Stimulated activated CD4-positive, alpha-beta T cell treated with anti-CD3 and anti-CD28 coated beads, TNF-alpha, amount 100 ng/mL, for 48 hours (primary cell): Measurements from ENCODE around the gene C1orf141.
"Not testable (repeated sequence)": the region's sequence is repeated elsewhere in the genome, so short reads cannot be mapped to it uniquely, and the experiment has no call there.

Source experiments
- DNase-seq, 3 donors: peaks; one replicate each; pipeline ENCODE4 v3.0.0-alpha.2; 2020; ENCODE audit warnings: low read depth in 3 of 3

C1orf141 gene

DNA sequence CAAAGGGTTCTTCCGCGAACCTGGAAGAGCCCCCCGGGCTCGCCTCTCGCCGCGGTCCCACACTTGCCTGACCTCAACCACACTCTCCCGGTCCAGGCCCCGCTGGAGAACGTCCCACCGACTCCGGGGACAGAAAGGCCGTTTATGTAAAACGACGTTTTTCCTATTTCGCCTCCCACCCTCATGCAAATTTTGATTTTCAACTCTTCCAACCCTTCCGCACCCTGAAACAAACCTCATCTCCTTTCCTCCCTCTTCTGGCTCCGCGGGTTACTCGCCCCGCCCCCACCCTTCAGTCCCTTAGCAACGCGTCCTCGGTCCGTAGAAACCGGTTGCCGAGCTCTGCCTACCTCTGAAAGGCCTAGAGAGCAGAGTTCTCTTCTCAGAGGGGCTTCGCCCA, at the start of gene C1orf141:
C1orf141 (minus strand) TSS at position 276 of the 400 bp plus-strand sequence. CDS start 7,730 bp downstream, outside the sequence.
- no peak for DNase-seq

DNA sequence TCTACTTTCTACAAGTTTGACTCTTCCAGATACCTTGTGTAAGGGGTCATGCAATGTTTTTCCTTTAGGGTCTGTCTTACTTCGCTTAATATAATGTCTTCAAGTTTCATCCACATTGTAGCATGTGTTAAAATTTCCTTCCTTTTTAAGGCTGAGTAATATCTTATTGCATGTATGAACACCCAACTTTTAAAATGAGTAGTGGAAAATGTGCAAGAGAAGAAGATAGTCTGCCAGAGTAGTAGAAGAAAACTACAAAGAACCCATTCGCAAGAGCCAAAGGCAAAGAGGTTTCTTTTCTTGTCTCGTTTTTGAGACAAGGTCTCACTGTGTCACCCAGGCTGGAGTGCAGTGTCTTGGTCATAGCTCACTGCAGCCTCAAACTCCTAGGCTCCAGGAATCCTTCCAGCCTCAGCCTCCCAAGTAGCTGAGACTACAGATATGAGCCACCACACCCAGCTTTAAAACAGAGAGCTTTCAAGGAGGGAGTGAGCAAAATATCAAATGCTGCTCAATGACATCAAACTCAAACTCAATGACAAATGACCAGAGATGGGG, 40.8 kb upstream of the C1orf141 start:
- DNase-seq, result no peak

DNA sequence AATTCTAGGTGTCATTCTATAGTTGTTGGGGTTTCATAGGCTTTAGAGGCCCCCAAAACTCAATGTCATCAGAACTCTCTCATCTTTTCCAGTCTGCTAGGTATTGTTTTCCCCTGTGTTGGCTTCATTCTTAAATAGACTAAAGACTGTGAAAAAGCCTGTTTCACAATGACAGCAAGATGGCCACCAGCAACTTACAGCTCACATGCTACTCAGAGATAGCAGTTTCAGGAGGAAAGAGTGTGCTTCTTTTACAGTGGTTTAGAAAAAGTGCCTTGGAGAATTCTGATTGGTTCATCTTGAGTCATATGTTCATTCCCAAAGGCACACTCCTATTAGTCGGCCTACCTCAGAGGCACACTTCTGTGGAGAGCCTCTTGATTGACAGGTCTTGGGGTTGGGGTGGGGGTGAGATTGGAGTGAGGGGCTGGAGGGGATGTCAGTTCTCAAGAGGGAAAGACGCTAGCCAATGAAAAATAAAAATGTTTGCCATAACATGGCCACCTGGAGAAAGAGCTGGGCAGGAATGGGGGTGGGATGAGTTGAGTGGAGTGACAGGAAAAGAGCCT, 40.0 kb upstream of the C1orf141 start:
- DNase-seq, result no peak

DNA sequence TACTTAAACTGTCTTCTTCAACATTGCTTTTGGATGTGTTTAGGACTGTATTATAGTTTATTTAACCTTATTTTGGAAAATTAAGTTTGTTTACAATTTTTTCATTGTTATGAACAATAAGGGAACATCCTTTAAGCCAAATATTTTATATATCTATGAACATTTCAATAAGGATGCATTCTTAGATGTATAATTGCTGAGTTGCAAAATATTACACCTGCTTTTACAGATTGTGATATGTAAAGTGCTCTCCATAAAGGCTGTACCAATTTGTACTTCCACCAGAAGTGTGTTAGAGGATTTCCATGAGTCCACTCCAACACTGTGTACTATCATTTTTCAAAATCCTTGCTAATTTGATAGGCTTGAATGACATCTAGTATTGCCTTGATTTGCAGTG, 39.2 kb upstream of the C1orf141 start:
- DNase-seq, result no peak

DNA sequence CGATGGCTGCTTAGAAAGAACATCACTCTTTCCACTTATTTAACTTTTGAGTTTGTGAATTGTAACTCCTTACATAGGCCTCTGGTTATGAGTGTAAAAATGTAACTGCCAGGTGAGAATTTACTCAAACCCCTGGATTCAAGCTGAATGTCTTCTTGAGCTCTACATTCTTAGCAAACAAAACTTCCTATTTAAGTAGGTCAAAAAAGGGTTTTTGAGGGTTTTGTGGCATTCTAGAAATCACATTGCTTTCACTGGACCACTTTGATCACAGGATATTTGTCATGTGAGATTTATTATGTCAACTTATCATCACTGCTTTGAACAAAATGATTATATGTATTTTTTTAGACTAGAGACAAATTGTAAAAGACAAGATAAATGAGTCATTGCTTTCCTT, 37.2 kb upstream of the C1orf141 start:
- no peak for DNase-seq

DNA sequence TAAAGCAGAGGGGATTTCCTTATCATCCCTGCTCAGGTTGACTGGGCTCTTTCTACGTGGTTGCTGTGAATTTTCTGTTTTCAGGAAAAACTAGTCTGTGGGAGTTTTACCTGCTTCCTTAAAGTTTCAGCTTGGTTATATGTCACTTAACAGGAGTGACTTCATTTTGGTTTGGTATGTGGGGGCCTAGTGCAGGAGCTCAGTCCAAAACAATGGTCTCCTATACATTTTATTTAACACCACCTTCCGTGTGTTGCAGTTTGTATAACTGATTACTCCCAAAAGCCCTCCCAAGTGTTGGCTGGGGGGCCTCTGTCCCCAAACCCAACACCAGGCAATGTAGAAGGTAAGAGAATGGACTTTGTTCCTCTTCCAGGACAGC, 36.8 kb upstream of the C1orf141 start:
- DNase-seq, result no peak

DNA sequence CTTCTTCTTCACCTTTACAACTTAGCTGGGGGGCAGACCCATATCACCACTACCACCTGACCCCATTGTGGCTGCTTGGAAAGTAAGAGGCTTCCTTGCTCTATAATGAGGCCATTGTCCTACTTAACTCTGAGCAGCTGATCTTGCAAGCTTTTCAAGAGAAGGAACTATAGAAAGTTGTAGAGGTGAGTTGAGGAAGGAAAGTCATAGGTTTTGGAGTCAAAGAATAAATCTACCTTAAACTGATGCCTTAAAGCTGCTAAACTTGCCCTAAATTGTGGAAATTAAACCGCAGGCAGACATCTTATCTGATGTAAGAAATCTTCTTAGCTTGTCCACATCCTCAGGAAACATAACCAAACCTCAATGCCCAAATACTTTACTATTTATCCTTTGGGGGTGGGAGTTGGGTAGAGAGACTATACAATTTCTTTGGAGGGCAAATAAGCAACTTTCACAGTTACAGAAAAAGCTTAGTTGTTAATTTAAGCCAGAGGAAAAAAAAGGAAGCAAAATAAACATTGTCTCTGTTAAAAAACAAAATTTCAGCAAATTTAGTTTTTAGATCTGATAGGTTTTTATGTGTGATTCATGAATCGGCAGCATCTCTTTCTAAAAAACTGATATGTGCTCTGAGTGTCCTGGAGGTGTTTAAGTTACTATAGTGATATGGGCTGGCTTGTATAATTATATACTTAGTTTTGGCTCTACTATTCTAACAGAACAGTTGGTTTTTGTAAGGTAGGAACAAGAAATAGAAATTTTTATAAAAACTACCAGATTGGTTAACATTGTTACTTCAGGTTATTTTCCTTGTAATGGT, 36.2 kb upstream of the C1orf141 start:
- DNase-seq, result no peak

DNA sequence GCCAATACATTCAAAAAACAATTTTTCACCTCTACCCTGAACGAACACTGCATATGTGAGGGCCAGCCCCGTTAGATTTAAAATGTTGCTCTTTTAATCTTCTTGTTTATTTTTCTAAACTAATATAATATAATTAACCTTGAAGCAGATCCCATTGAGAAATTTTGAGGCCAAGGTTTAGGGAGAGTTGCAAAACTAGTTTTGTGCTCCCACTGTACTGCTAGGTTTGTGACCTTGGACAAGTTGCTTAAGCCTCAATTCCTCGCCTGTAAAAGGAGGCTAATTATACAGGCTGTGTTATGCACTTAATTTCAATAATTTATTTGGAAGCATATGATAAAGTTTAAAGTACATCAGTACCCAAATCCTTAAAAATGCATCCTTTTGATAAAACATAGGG, 35.2 kb upstream of the C1orf141 start:
- DNase-seq, result no peak

DNA sequence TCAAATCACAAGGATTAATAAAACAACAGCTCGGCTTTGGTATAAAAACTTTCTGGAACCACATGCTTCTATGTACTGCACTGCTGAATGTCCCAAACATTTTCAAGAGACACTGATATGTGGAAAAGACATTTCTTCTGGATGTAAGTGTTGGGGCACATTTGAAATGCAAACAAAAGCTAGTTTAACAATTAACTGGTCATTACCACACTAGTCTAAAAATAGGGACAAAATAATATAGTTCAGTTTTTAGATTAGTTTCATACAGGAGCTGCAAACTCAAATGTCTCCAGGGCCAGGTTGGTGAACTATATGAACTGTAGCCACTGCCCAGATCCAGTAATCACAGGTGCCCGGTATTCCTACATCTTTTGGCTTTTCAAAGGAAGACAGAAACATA, 34.7 kb upstream of the C1orf141 start:
- no peak for DNase-seq

DNA sequence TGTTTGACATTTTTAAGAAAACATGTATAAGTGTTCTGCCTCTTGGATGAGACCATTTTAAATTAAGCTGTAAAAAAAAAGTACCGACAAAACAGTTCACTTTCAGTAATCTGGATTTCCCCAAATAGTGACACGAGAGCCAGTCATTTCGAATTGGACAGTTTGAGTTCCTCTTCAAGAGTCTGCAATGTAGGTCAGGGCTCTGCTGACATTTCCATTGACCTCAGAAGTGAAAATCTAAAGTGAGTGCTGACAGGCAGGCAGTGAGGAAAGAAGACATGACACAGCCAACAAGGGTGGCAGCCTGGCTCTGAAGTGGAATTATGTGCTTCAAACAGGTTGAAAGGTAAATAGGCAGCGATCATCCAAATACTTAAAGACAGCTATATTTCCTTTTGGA, 31.4 kb upstream of the C1orf141 start, which contains the start of gene IL23R:
IL23R (plus strand) TSS at position 259 of the 400 bp plus-strand sequence. CDS start 1,667 bp downstream, outside the sequence.
- no peak for DNase-seq

DNA sequence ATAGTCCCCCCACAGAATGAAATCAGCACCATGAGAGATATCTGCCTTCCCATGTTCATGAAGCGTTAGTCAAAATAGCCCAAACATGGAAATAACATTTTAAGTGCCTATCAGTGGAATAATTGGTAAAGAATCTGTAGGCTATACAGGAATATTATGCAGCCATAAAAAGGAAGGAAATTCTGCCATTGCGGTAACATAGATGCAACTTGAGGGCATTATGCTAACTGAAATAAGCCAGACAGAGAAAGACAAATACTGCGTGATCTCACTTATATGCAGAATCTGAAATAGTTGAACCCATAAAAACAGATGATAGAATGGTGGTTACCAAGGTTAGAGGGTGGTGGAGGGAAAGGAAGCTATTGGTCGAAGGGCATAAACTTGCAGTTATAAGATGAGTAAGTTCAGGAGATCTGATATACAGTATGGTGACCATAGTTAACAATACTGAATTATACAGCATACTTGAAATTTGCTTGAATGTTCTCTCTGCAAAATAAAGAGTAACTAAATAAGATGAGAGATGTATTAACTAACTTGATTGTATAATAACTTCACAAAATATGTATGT, 30.8 kb upstream of the C1orf141 start:
- DNase-seq, result no peak

DNA sequence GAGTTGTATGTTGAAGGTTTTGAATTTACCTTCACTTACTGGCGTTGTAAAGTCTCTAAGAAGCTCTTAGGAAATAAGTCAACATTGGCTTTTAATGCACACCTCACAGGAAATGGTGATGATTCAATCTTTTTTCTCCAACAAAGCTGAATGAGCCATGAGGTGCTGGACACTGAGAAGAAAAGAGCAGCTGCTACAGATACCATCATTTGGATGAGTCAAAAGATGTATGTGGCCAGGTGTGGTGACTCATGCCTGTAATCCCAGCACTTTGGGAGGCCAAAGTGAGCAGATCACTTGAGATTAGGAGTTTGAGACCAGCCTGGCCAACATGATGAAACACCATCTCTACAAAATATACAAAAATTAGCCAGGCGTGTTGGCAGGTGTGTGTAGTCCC, 28.2 kb upstream of the C1orf141 start:
- DNase-seq, result peak in 1 of 3 donors; percentile 54

DNA sequence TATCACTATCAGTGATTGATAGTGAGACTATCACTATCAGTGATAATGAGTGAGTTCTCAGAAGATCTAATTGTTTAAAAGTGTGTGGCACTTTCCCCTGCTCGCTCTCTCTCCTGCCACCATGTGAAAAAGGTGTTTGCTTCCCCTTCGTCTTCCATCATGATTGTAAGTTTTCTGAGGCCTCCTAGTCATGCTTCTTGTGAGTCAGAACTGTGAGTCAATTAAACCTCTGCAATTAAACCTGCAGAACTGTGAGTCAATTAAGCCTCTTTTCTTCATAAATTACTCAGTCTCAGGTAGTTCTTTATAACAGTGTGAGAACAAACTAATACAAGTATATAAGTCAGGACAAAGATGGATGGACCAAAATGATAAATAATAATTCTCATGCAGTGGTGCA, 24.5 kb upstream of the C1orf141 start:
- DNase-seq, result no peak

DNA sequence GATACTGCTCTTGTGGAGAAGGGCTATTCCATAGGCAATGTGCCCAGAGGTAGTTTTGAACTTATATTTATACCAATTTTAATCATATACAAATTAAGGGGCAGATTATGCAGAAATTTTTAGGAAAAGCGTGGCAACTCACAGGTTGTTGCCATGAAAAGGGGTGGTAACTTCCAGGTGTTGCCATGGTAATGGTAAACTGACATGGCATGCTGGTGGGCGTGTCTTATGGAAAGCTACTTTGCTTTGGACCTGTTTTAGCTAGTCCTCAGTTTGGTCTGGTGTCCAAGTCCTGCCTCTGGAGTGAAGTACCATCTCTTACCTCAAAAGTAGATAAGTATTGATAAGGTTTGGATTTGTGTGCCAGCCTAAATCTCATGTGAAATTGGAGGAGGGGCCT, 23.6 kb upstream of the C1orf141 start:
- DNase-seq, result no peak

DNA sequence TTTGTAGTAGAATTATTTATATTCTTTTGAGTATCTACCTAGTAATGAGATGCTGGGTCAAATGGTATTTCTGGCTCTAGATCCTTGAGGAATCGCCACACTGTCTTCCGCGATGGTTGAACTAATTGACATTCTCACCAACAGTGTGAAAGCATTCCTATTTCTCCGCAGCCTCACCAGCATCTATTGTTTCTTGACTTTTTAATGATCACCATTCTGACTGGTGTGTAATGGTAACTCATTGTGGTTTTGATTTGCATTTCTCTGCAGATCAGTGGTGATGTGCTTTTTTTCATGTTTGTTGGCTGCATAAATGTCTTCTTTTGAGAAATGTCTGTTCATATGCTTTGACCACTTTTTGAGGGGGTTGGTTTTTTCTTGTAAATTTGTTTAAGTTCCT, 16.2 kb upstream of the C1orf141 start:
- DNase-seq, result no peak

DNA sequence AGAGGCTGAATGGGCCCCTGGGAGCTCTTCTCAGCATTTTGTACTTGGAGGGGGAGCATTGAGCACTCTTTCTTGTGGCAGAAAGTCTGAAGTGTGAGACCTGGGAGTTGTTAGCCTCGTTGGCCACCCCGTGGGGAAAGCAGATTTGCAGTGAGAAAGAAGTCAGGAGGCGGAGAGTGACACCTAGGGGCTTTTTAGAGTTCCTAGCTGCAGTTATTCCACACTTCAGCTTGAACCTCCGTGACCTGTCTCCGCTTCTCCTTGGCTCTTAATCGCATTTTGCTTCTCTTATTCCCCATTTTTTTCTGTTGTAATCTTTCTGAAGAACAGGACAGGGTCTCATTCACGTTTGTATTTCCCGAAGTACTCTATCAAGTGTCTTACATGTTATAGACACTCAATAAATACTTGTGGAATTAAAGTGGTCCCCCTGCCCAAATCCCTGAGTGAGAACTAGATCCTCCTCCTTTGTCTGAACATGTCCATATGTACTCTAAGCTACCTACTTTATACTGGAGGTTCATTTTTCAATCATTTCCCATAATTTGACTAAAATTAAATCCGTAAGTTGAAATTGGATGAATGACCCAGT, 14.5 kb upstream of the C1orf141 start:
- DNase-seq, result peak in 2 of 3 donors; percentile 43

DNA sequence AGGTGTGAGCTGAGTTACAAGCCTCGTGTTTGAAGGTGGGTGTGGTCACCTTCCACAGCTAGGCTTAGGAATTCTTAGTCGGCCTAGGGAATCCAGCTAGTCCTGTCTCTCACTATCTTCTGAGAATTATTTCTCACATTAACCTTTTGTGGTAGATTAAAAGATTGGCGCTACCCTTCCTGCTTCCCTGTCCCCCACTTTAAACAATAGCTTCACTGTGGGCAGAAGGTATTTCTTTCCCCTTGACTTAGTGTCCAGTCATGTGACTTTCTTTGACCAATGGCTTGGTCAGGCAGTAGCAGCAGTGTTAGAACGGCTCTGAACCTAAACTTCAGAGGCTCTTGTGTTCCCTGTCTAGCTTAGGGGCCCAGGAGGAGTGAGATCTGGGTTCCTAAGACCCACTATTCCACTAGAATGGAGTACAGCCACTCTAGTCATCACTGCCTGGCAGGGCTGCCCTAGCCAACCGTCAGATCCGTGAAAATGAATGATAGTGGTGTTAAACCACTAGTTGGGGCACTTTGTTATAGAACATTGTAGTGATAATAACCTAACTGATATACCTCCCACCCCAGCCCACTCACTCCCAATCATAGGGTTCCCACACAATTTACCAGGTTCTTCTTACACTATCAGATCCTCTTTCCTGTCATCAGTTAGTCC, 13.9 kb upstream of the C1orf141 start:
- no peak for DNase-seq

DNA sequence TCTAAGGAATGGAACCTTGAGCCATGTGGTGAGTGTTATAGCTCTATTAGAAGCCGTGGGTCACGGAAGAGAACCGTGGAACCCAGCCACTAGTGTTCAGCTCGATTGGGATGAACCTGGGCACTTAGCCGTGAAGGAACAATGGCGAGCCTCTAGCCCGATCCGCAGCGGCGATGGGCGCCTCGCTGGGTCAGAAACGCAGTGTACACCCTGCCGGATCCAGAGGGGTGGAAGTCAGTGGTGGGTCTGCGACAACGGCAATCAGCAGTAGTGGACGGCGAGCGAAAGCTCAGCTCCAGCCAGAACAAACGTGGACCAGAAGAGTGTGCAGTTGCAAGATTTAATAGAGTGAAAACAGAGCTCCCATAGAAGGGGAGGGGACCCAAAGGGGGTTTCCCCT, 13.2 kb upstream of the C1orf141 start:
- not testable (repeated sequence) for DNase-seq

DNA sequence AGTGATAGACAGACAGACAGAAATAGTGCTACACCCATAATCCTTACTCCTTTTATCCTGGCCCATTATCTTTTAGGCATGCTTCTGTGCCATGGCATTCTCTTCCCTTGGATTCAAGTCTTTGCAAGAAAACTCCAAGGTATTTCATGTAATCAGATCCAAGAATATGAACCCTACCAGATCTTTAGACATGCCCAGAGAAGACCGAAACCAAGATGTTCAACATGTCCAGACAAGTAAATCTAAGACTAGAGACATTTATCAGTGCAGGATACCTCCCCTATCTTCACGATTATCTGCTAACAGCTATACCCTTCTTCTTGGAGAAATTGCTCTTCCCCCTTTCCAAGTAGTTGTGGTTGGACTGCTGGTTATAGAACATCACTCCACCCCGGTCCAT, 11.8 kb upstream of the C1orf141 start:
- DNase-seq, result no peak

DNA sequence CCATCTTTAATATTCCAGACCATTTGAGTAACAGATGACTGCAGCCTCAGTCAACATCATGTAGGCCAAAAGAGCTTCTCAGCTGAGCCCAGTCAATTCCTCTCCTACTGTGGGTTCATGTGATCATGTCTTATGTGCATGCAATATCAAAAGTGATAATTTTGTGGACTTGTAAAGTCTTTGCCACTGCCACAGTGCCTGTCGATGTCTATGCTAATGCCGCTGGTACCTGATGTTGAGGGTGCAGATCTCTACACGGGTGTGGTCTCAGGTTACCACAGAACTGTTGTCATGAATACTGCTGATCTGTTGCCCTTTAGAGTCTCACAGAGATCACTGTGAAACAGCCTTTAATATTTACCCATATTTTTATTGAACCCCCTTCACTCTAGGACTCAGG, 11.3 kb upstream of the C1orf141 start:
- no peak for DNase-seq

DNA sequence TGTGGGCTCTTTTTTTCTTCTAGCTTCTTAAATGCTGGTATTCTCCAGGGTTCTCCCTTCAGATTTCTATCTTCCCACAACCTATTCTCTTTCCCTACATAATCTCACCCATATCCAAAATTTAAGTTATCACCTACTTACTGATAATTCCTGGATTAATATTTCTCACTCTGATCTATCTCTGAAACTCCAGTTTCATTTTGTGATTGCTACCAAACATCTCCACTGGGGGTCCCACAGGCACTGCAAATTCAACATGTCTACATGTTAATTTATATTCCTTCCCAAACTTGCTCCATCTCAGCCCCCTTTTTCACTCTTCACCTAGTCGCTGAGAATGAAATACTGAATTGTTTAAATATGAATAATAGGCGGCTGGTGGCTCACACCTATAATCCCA, 9.9 kb upstream of the C1orf141 start:
- no peak for DNase-seq

DNA sequence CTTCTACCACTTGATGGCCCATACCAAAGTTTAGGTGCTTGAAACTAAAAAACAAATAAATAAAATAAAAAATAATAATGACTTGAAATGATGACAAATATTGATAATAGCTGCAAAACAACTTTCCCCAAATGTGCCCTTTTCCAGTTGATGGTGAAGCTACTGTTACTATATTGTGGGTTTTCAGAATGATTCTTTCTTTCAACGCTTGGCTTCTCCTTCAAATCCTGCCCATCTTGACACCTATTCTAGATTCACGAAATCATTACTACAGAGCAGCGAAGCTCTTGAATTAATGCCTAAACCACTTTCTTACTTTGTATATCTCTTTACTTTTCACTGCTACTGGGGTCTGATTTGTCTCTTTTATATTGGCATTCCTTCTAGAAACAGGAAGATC, 9.2 kb upstream of the C1orf141 start:
- DNase-seq, result no peak
